OCI-LY7 (cell line): ENCODE data around the gene PCDH1. TPM values are rescaled to one million over a fixed set of nuclear protein-coding genes. Genes with fewer than 3 reads are reported as not detected.
A peak's percentile ranks its signal among the peaks of the same experiment; 100 is the strongest.

Experiments
- BruUV-seq: library from RNA; stranded (reverse); fragments of 400-500 nt; replicated peaks from 2 replicates; lab custom pipeline; 2021; lab: Mats Ljungman, UMichigan
- CTCF ChIA-PET: fragments of 300-600 bp; sonication (Branson Sonifier 250); formaldehyde crosslinking; loops from one replicate; lab custom pipeline; 2022; ENCODE audit warnings: antibody characterized with exemption; ENCODE audit not compliant: unreplicated experiment; lab: Charles Lee
- POLR2A ChIA-PET: fragments of 300-600 bp; sonication (Branson Sonifier 250); formaldehyde crosslinking; loops from one replicate; lab custom pipeline; 2022; ENCODE audit warnings: antibody characterized with exemption; lab: Charles Lee
- DNase-seq: peaks from one replicate; pipeline ENCODE4 v3.0.0-alpha.2; 2015; ENCODE audit warnings: low spot score
- H2AFZ ChIP-seq: fragments of 200-600 bp; sonication (generic), shearing (Covaris generic); 2 replicates; pipeline ENCODE4 v1.6.1; 2014; ENCODE audit warnings: mild to moderate bottlenecking, antibody characterized with exemption, low read length, moderate library complexity
- H3K27ac ChIP-seq: fragments of 200-600 bp; sonication (generic); 2 replicates; pipeline ENCODE4 v1.5.1; 2014; ENCODE audit warnings: mixed run types, low read depth, mild to moderate bottlenecking, moderate library complexity, low read length, inconsistent platforms; ENCODE audit not compliant: poor library complexity, severe bottlenecking
- H3K36me3 ChIP-seq: fragments of 200-600 bp; sonication (generic); 2 replicates; pipeline ENCODE4 v1.6.1; 2014; ENCODE audit warnings: mild to moderate bottlenecking, antibody characterized with exemption, low read length, moderate library complexity, mixed read lengths; ENCODE audit not compliant: insufficient read depth
- H3K4me1 ChIP-seq: fragments of 200-600 bp; sonication (generic); 2 replicates; pipeline ENCODE4 v1.5.1; 2014; ENCODE audit warnings: mild to moderate bottlenecking, low read length; ENCODE audit not compliant: insufficient read depth, poor library complexity, severe bottlenecking
- H3K4me2 ChIP-seq: fragments of 200-600 bp; sonication (generic); 2 replicates; pipeline ENCODE4 v1.6.1; 2014; ENCODE audit warnings: mild to moderate bottlenecking, low read length
- H3K4me3 ChIP-seq: fragments of 200-600 bp; sonication (generic); 2 replicates; pipeline ENCODE4 v1.5.1; 2014; ENCODE audit warnings: mild to moderate bottlenecking, low read depth, low read length; ENCODE audit not compliant: poor library complexity, severe bottlenecking
- H3K79me2 ChIP-seq: fragments of 200-600 bp; sonication (generic); 2 replicates; pipeline ENCODE4 v1.6.1; 2016; ENCODE audit warnings: low read depth, mild to moderate bottlenecking, low read length, moderate library complexity, mixed read lengths; ENCODE audit not compliant: insufficient read depth
- H3K9me2 ChIP-seq: fragments of 200-600 bp; sonication (generic); 2 replicates; pipeline ENCODE4 v1.6.1; 2016; ENCODE audit warnings: mild to moderate bottlenecking, low read length, mixed read lengths; ENCODE audit not compliant: insufficient read depth
- H3K9me3 ChIP-seq: fragments of 200-600 bp; sonication (generic); 2 replicates; pipeline ENCODE4 v1.6.1; 2014; ENCODE audit warnings: mild to moderate bottlenecking, mixed run types, low read length, mixed read lengths
- H4K20me1 ChIP-seq: fragments of 200-600 bp; sonication (generic); 2 replicates; pipeline ENCODE4 v1.6.1; 2014; ENCODE audit warnings: mild to moderate bottlenecking, antibody characterized with exemption, low read length, moderate library complexity, mixed read lengths; ENCODE audit not compliant: insufficient read depth
- CTCF ChIP-seq: fragments of 200-600 bp; sonication (generic); conservative IDR thresholded peaks from 2 replicates; pipeline ENCODE4 v1.5.1; 2014; ENCODE audit warnings: mild to moderate bottlenecking, antibody characterized with exemption, low read length, moderate library complexity, mixed read lengths
- EZH2phosphoT487 ChIP-seq: fragments of 200-600 bp; sonication (generic); IDR thresholded peaks from 2 replicates; pipeline ENCODE4 v1.6.1; 2018; ENCODE audit warnings: low read depth, borderline replicate concordance, mild to moderate bottlenecking, mixed run types, antibody characterized with exemption, low read length, moderate library complexity, mixed read lengths
- intact Hi-C: fragments of 100-400 bp; cut with micrococcal nuclease; formaldehyde crosslinking; loops from one replicate; pipeline ENCODE4 v1.10.0; 2022; ENCODE audit not compliant: unreplicated experiment
- total RNA-seq, 2 experiments: library from RNA; depleted of rRNA in 1 of 2; stranded (reverse); fragments of >200 nt in 1 of 2; shearing (Covaris generic) in 1 of 2; gene quantifications; 2 replicates each; pipeline ENCODE4 v1.2.3, GENCODE V29; 2014 to 2022

PCDH1 gene
- total RNA-seq, 2 experiments from 2014 or later, result not detected

- POLR2A ChIA-PET, result interaction anchor here (0.6 kb wide), 1 partner anchor 7 kb away, joined by 3 read pairs; no protein-coding TSS in a partner anchor
- no TSS peak for BruUV-seq
- peak overlapping the region; percentile 52; the same call in 1 of the 2 replicates for H2AFZ ChIP-seq
These were observed 37.3 kb downstream of the PCDH1 start for GRCh38 chr5:141840826-141841360.

GRCh38 chr5:141840280-141840812, 37.9 kb downstream of the PCDH1 start:
- ChIA-PET POLR2A (interaction anchor here (0.8 to 1.3 kb wide), 2 partner anchors 9 to 76 kb away, joined by 3 to 5 read pairs; no protein-coding TSS in a partner anchor), CTCF (interaction anchor here (0.6 kb wide), 2 partner anchors 39 to 1550 kb away, joined by 3 read pairs; no protein-coding TSS in a partner anchor)
- DNase-seq, result no peak
- Histone ChIP-seq H2AFZ (peak overlapping the region; percentile 52; the same call in 1 of the 2 replicates), H4K20me1 (no peaks in the 10 kb centered on the region), H3K79me2 (no peaks in the 10 kb centered on the region), H3K4me2 (peak overlapping the region; percentile 59), H3K9me2 (no peaks in the 10 kb centered on the region), H3K27ac (peak overlapping the region; percentile 79), H3K4me1 (peaks cover 96% of the 10 kb centered on the region), H3K4me3 (no peak overlapping the region), H3K36me3 (no peaks in the 10 kb centered on the region), H3K9me3 (no peaks in the 10 kb centered on the region)
- intact Hi-C loops, result no loop called here
- BruUV-seq, result no TSS peak
- no peak for TF ChIP-seq CTCF
- TF ChIP-seq EZH2phosphoT487, result no peak

More at GRCh38 chr5:141840826-141841360, 37.3 kb downstream of the PCDH1 start:
- CTCF ChIA-PET, result interaction anchor here (0.6 kb wide), 1 partner anchor 1550 kb away, joined by 3 read pairs; no protein-coding TSS in a partner anchor
- Histone ChIP-seq H3K36me3 (no peaks in the 10 kb centered on the region), H3K9me3 (no peaks in the 10 kb centered on the region), H4K20me1 (no peaks in the 10 kb centered on the region), H3K4me1 (peaks cover 98% of the 10 kb centered on the region), H3K27ac (peak overlapping the region; percentile 79), H3K79me2 (no peaks in the 10 kb centered on the region), H3K4me3 (no peak overlapping the region), H3K4me2 (peak overlapping the region; percentile 59), H3K9me2 (no peaks in the 10 kb centered on the region)
- no peak for DNase-seq
- TF ChIP-seq CTCF (no peak), EZH2phosphoT487 (no peak)
- intact Hi-C loops, result no loop called here
